Mucosa of stomach (tissue), 1 donor: ENCODE data around the gene TUBB4B.

ENCODE experiments used
- H3K27me3 ChIP-seq: one replicate; pipeline ENCODE4 v1.7.0; 2013; ENCODE audit warnings: mild to moderate bottlenecking, low read length; ENCODE audit not compliant: control insufficient read depth, insufficient read depth
- H3K36me3 ChIP-seq: one replicate; pipeline ENCODE4 v1.7.0; 2013; ENCODE audit warnings: low read length; ENCODE audit not compliant: control insufficient read depth, insufficient read depth
- H3K4me1 ChIP-seq: one replicate; pipeline ENCODE4 v1.7.0; 2013; ENCODE audit warnings: mild to moderate bottlenecking, low read length; ENCODE audit not compliant: control insufficient read depth, insufficient read depth
- H3K4me3 ChIP-seq: one replicate; pipeline ENCODE4 v1.7.0; 2013; ENCODE audit warnings: low read length
- H3K9ac ChIP-seq: one replicate; pipeline ENCODE4 v1.7.0; 2013; ENCODE audit warnings: mild to moderate bottlenecking, low read length, moderate library complexity
- H3K9me3 ChIP-seq: one replicate; pipeline ENCODE4 v1.7.0; 2013; ENCODE audit warnings: mild to moderate bottlenecking, low read length, moderate library complexity; ENCODE audit not compliant: control insufficient read depth
- donor health status: Pancreatic carcinoma.

The TUBB4B gene

GRCh38 chr9:137240841-137241489 lies at the start of gene TUBB4B:
TUBB4B (plus strand) TSS chr9:137241287; CDS start chr9:137241361, 74 bp downstream.
- Histone ChIP-seq H3K36me3 (peaks cover 18% of the 10 kb centered on the region), H3K27me3 (peaks cover 8% of the 10 kb centered on the region), H3K4me1 (peaks cover 63% of the 10 kb centered on the region), H3K4me3 (peak within 1 kb of the TSS; percentile 82), H3K9ac (peak within 1 kb of the TSS; percentile 77), H3K9me3 (no peaks in the 10 kb centered on the region)

GRCh38 chr9:137191691-137192447 lies 49.2 kb upstream of the TUBB4B start:
- no peak overlapping the region for H3K9ac ChIP-seq
- no peaks in the 10 kb centered on the region for H3K9me3 ChIP-seq
- H3K36me3 ChIP-seq: no peaks in the 10 kb centered on the region
- H3K4me1 ChIP-seq: peaks cover 56% of the 10 kb centered on the region
- no peak overlapping the region for H3K4me3 ChIP-seq
- no peaks in the 10 kb centered on the region for H3K27me3 ChIP-seq

- Histone ChIP-seq H3K27me3 (no peaks in the 10 kb centered on the region), H3K9me3 (no peaks in the 10 kb centered on the region), H3K4me3 (no peak overlapping the region), H3K36me3 (no peaks in the 10 kb centered on the region), H3K9ac (no peak overlapping the region), H3K4me1 (peaks cover 56% of the 10 kb centered on the region)
These were observed 48.7 kb upstream of the TUBB4B start for GRCh38 chr9:137192448-137192780.

- H3K36me3 ChIP-seq: no peaks in the 10 kb centered on the region
- peaks cover 56% of the 10 kb centered on the region for H3K4me1 ChIP-seq
- no peak overlapping the region for H3K4me3 ChIP-seq
- no peak overlapping the region for H3K9ac ChIP-seq
- no peaks in the 10 kb centered on the region for H3K27me3 ChIP-seq
- H3K9me3 ChIP-seq: no peaks in the 10 kb centered on the region
These were observed 48.2 kb upstream of the TUBB4B start for GRCh38 chr9:137192859-137193258.

- Histone ChIP-seq H3K27me3 (no peaks in the 10 kb centered on the region), H3K9ac (no peak overlapping the region), H3K4me1 (peaks cover 64% of the 10 kb centered on the region), H3K4me3 (no peak overlapping the region), H3K36me3 (no peaks in the 10 kb centered on the region), H3K9me3 (no peaks in the 10 kb centered on the region)
These were observed 47.3 kb upstream of the TUBB4B start for GRCh38 chr9:137193771-137194170.

GRCh38 chr9:137194388-137194787 lies 46.7 kb upstream of the TUBB4B start:
- H3K27me3 ChIP-seq: no peaks in the 10 kb centered on the region
- H3K4me3 ChIP-seq: no peak overlapping the region
- H3K36me3 ChIP-seq: no peaks in the 10 kb centered on the region
- no peaks in the 10 kb centered on the region for H3K9me3 ChIP-seq
- H3K4me1 ChIP-seq: peaks cover 68% of the 10 kb centered on the region
- H3K9ac ChIP-seq: no peak overlapping the region

GRCh38 chr9:137194909-137195308 lies 46.2 kb upstream of the TUBB4B start:
- H3K27me3 ChIP-seq: no peaks in the 10 kb centered on the region
- no peak overlapping the region for H3K9ac ChIP-seq
- H3K9me3 ChIP-seq: no peaks in the 10 kb centered on the region
- H3K36me3 ChIP-seq: no peaks in the 10 kb centered on the region
- H3K4me1 ChIP-seq: peaks cover 65% of the 10 kb centered on the region
- no peak overlapping the region for H3K4me3 ChIP-seq

GRCh38 chr9:137195525-137196220 lies 45.4 kb upstream of the TUBB4B start:
- no peaks in the 10 kb centered on the region for H3K27me3 ChIP-seq
- H3K9ac ChIP-seq: no peak overlapping the region
- no peaks in the 10 kb centered on the region for H3K9me3 ChIP-seq
- H3K4me3 ChIP-seq: no peak overlapping the region
- peaks cover 57% of the 10 kb centered on the region for H3K4me1 ChIP-seq
- H3K36me3 ChIP-seq: no peaks in the 10 kb centered on the region

- H3K27me3 ChIP-seq: no peaks in the 10 kb centered on the region
- peak overlapping the region; percentile 49 for H3K9ac ChIP-seq
- peaks cover 63% of the 10 kb centered on the region for H3K4me1 ChIP-seq
- H3K4me3 ChIP-seq: peak overlapping the region; percentile 25
- H3K36me3 ChIP-seq: no peaks in the 10 kb centered on the region
- H3K9me3 ChIP-seq: no peaks in the 10 kb centered on the region
These were observed 42.8 kb upstream of the TUBB4B start for GRCh38 chr9:137198051-137198901.

- peak overlapping the region; percentile 49 for H3K9ac ChIP-seq
- H3K4me3 ChIP-seq: no peak overlapping the region
- H3K4me1 ChIP-seq: peaks cover 64% of the 10 kb centered on the region
- no peaks in the 10 kb centered on the region for H3K36me3 ChIP-seq
- no peaks in the 10 kb centered on the region for H3K27me3 ChIP-seq
- no peaks in the 10 kb centered on the region for H3K9me3 ChIP-seq
These were observed 42.2 kb upstream of the TUBB4B start for GRCh38 chr9:137198902-137199283.

- Histone ChIP-seq H3K9me3 (no peaks in the 10 kb centered on the region), H3K9ac (peak overlapping the region; percentile 57), H3K4me1 (peaks cover 65% of the 10 kb centered on the region), H3K4me3 (no peak overlapping the region), H3K36me3 (no peaks in the 10 kb centered on the region), H3K27me3 (no peaks in the 10 kb centered on the region)
These were observed 41.5 kb upstream of the TUBB4B start for GRCh38 chr9:137199411-137200121.
